Thoracic aorta (tissue), 2 donors: ENCODE measurements around the gene EPM2AIP1. TPM values are rescaled to one million over a fixed set of nuclear protein-coding genes. Genes with fewer than 3 reads are reported as not detected.

Experiments
- ATAC-seq: fragments of 150-250 bp; one replicate; pipeline ENCODE4 v1.8.0; 2017; ENCODE audit warnings: low read depth; ENCODE audit not compliant: insufficient number of reproducible peaks, low FRiP score
- DNase-seq: peaks from one replicate; pipeline ENCODE4 v3.0.0-alpha.2; 2020; ENCODE audit warnings: low spot score
- H3K27ac ChIP-seq, 2 donors: fragments of 200-600 bp; sonication (generic); 1 replicate in 1 of 2; 2 replicates in 1 of 2; pipeline ENCODE4 v1.5.1; 2016; ENCODE audit warnings: mild to moderate bottlenecking in 2 of 2, moderate library complexity in 2 of 2
- H3K27me3 ChIP-seq: fragments of 200-600 bp; sonication (generic); replicated peaks from 2 replicates; pipeline ENCODE4 v1.6.0; 2016; ENCODE audit warnings: mild to moderate bottlenecking; ENCODE audit not compliant: insufficient read depth
- H3K36me3 ChIP-seq: fragments of 200-600 bp; sonication (generic); one replicate; pipeline ENCODE4 v1.5.1; 2016
- H3K4me1 ChIP-seq, 2 donors: fragments of 200-600 bp; sonication (generic); 1 replicate in 1 of 2; 2 replicates in 1 of 2; pipeline versions ENCODE4 v1.5.1 to v1.6.0; 2016; ENCODE audit warnings: low read depth in 2 of 2, mild to moderate bottlenecking in 1 of 2; ENCODE audit not compliant: control insufficient read depth in 1 of 2
- H3K4me3 ChIP-seq: fragments of 200-600 bp; sonication (generic); 2 replicates; pipeline ENCODE4 v1.5.1; 2016; ENCODE audit warnings: mild to moderate bottlenecking
- H3K9me3 ChIP-seq: fragments of 200-600 bp; sonication (generic); 2 replicates; pipeline ENCODE4 v1.5.1; 2016
- CTCF ChIP-seq: fragments of 200-600 bp; sonication (generic); IDR thresholded peaks from one replicate; pipeline ENCODE4 v1.5.1; 2019; ENCODE audit warnings: antibody characterized with exemption
- total RNA-seq, 2 donors: library from RNA; depleted of rRNA; stranded (reverse); fragments of >200 nt; gene quantifications; one replicate each; pipeline versions ENCODE4 v1.1.0 to v1.2.3, GENCODE V29; 2016

Gene EPM2AIP1
- total RNA-seq, 2 donors from 2014 or later = 11.2 to 32.6 TPM

GRCh38 chr3:36943601-36944000, 49.3 kb downstream of the EPM2AIP1 start:
- no peak for DNase-seq
- Histone ChIP-seq H3K9me3 (peaks cover 10% of the 10 kb centered on the region), H3K36me3 (no peaks in the 10 kb centered on the region), H3K4me1 (peaks cover 15 to 27% of the 10 kb centered on the region in 2 donors), H3K27me3 (no peaks in the 10 kb centered on the region), H3K4me3 (peak overlapping the region; percentile 78), H3K27ac (peak overlapping the region; percentile 69 to 71)
- TF ChIP-seq CTCF = no peak
- ATAC-seq = no peak

- H3K27me3 ChIP-seq = no peaks in the 10 kb centered on the region
- TF ChIP-seq CTCF = no peak
- no peak overlapping the region for H3K27ac ChIP-seq
- peaks cover 4% of the 10 kb centered on the region for H3K9me3 ChIP-seq
- no peaks in the 10 kb centered on the region for H3K36me3 ChIP-seq
- ATAC-seq (no peak), DNase-seq (no peak)
- no peak overlapping the region for H3K4me3 ChIP-seq
- H3K4me1 ChIP-seq = peaks cover 15 to 27% of the 10 kb centered on the region in 2 donors
Observed at GRCh38 chr3:36942638-36943248, 50.2 kb downstream of the EPM2AIP1 start.

GRCh38 chr3:36941658-36942057, 51.3 kb downstream of the EPM2AIP1 start:
- Histone ChIP-seq H3K27ac (peak overlapping the region; percentile 10 to 31), H3K4me3 (no peak overlapping the region), H3K4me1 (peaks cover 15 to 27% of the 10 kb centered on the region in 2 donors), H3K27me3 (no peaks in the 10 kb centered on the region), H3K36me3 (no peaks in the 10 kb centered on the region), H3K9me3 (no peaks in the 10 kb centered on the region)
- DNase-seq = no peak
- TF ChIP-seq CTCF = no peak
- ATAC-seq = no peak

- Histone ChIP-seq H3K4me3 (no peak overlapping the region), H3K27ac (peak overlapping the region; percentile 13 to 31), H3K9me3 (no peaks in the 10 kb centered on the region), H3K36me3 (no peaks in the 10 kb centered on the region), H3K27me3 (no peaks in the 10 kb centered on the region), H3K4me1 (peaks cover 15 to 27% of the 10 kb centered on the region in 2 donors)
- TF ChIP-seq CTCF = no peak
- DNase-seq = no peak
- no peak for ATAC-seq
Observed at GRCh38 chr3:36941162-36941561, 51.8 kb downstream of the EPM2AIP1 start.

GRCh38 chr3:36937492-36937891, 55.4 kb downstream of the EPM2AIP1 start:
- H3K27me3 ChIP-seq = no peaks in the 10 kb centered on the region

More at GRCh38 chr3:36937492-36937891, 55.4 kb downstream of the EPM2AIP1 start:
- H3K4me1 ChIP-seq = peaks cover 24 to 37% of the 10 kb centered on the region in 2 donors
- TF ChIP-seq CTCF = no peak
- no peak overlapping the region for H3K4me3 ChIP-seq
- H3K27ac ChIP-seq = no peak overlapping the region
- ATAC-seq (no peak), DNase-seq (no peak)
- no peaks in the 10 kb centered on the region for H3K9me3 ChIP-seq
- no peaks in the 10 kb centered on the region for H3K36me3 ChIP-seq

Other genes with a start within 250 kb of the EPM2AIP1 start
- under 1 TPM in 1 of 2 donors, not detected in 1; 0.14 TPM for gene DCLK3, start 228.6 kb downstream of the EPM2AIP1 start, total RNA-seq
- 10 to 100 TPM; 21.3 to 31.6 TPM for gene TRANK1, start 48.1 kb downstream of the EPM2AIP1 start, total RNA-seq
- 10 to 100 TPM; 33.6 to 75.6 TPM for gene MLH1, start 387 bp upstream of the EPM2AIP1 start, total RNA-seq
- gene LRRFIP2, start 181.5 kb upstream of the EPM2AIP1 start, total RNA-seq = 100 to 1,000 TPM in 1 of 2 donors, 10 to 100 TPM in 1; 98.8 to 123 TPM